HG03025 (cell line): ENCODE results near the gene TTC28.
"Not testable (repeated sequence)": the region's sequence is repeated elsewhere in the genome, so short reads cannot be mapped to it uniquely, and the experiment has no call there.

Experiments used
- ATAC-seq: cut with Tn5 transposase; IDR thresholded peaks from one replicate; pipeline ENCODE4 v1.9.1; 2021; ENCODE audit warnings: mild to moderate bottlenecking, moderate library complexity; ENCODE audit not compliant: unreplicated experiment, low FRiP score

The TTC28 gene

GRCh38 chr22:28678778-28679610, 646 bp downstream of the TTC28 start:
- not testable (repeated sequence) for ATAC-seq

- ATAC-seq, result not testable (repeated sequence)
Measured at GRCh38 chr22:28678170-28678569, 1.5 kb downstream of the TTC28 start.

GRCh38 chr22:28674121-28674563, 5.5 kb downstream of the TTC28 start:
- no peak for ATAC-seq

GRCh38 chr22:28670756-28671155, 8.9 kb downstream of the TTC28 start:
- ATAC-seq, result no peak

GRCh38 chr22:28670161-28670560, 9.5 kb downstream of the TTC28 start:
- no peak for ATAC-seq

GRCh38 chr22:28669387-28669786, 10.3 kb downstream of the TTC28 start:
- ATAC-seq, result no peak

GRCh38 chr22:28663569-28663942, 16.1 kb downstream of the TTC28 start:
- ATAC-seq, result not testable (repeated sequence)

DNA sequence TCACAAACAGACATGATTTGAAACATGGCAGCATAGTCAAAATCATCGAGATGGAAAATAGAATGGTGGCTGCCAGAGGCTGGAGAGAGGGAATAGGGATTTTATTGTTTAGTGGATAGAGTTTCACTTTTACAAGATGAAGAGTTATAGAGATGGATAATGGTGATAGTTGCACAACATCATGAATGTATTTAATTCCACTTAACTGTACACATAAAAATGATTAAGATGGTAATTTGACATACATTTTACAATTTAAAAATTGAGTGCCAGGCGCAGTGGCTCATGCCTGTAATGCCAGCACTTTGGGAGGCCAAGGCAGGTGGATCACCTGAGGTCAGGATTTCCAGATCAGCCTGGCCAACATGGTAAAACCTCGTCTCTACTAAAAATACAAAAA, 21.2 kb downstream of the TTC28 start:
- ATAC-seq, result no peak

DNA sequence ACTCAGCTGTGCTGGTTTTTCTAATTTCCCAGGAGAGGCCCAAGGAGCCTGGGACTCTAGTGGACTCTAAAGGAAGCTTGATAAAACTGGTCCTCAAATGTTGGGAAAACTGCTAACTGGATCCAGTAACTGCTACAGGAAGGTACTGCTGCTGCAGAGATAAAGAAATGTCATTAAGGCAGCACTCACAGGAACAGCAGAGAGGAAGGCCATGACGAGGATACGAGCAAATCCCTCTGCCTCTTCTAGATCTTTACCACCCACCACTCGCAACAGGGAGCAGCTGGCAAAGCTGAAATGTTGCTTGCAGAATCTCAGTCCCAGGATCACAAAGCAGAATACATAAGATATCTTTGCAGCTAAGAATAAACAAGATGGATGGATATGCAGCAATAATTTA, 23.5 kb downstream of the TTC28 start:
- ATAC-seq, result no peak

DNA sequence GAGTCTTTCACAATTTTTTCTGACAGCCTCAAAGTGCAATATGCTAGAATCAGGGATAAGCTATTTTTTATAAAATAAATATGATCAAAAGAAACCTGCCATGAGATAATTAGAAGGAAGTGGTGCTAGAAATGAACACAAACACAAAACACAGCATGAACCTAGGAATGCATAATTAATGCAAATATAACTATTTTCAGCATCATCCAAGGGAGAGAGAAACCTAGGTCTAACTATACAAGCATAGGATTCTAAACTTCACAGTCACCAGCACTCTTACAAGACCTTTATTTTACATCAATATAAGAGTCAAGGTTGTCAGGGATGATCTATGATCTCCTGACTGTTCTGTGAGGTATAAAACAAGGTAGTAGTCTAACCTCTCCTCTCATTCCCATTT, 29.2 kb downstream of the TTC28 start:
- no peak for ATAC-seq

GRCh38 chr22:28648792-28649191, 30.8 kb downstream of the TTC28 start:
- ATAC-seq, result no peak

GRCh38 chr22:28647216-28647615, 32.4 kb downstream of the TTC28 start:
- no peak for ATAC-seq

- no peak for ATAC-seq
Measured at GRCh38 chr22:28639321-28639720, 40.3 kb downstream of the TTC28 start.

GRCh38 chr22:28637225-28637624, 42.4 kb downstream of the TTC28 start:
- no peak for ATAC-seq

- ATAC-seq, result no peak
Measured at GRCh38 chr22:28630177-28630574, 49.5 kb downstream of the TTC28 start.

DNA sequence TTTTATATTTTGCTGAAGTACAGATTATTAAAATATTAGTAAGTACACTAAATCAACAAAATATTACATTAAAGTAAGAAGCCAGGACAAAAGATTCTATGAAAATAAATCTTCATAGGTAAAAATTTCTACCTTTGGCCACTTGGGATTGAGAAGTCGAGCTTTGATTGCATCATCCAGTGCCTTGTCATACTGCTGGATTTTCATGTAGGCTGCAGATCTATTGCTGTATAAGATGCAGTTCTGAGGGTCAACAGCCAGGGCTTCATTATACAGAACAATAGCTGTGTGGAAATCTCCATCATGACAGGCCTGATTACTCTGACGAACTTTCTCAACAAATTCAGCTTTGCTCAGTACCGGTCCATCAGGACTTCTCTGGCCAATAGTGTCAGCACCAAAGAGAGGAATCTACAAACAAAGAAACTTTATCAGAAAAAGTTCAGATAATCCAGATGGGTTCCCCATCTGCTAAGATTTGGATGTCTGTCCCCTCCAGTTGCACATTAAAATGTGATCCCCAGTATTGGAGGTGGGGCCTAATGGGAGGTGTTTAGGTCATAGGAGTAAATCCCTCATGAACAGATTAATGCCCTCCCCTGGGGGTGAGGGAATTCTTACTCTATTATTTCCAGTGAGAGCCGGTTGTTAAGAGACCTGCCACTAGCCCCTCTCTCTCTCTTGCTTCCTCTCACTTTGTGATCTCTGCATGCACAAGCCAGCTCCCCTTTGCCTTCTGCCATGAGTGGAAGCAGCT, 50.0 kb downstream of the TTC28 start:
- no peak for ATAC-seq

DNA sequence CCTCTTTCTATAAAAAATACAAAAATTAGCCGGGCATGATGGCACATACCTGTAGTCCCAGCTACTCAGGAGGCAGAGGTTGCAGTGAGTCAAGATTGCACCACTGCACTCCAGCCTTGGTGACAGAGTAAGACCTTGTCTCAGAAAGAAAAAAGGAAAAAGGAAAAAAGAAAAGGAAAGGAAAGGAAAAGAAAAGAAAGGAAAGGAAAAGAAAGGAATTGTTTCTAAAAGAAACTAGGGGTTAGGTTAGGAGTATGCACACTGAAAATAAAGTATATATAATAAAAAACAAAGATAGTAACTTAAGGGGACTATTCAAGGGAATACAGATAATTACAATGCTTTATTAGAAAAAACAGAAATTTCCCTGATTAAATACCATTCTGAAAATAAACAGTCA, 50.9 kb downstream of the TTC28 start:
- ATAC-seq, result no peak

DNA sequence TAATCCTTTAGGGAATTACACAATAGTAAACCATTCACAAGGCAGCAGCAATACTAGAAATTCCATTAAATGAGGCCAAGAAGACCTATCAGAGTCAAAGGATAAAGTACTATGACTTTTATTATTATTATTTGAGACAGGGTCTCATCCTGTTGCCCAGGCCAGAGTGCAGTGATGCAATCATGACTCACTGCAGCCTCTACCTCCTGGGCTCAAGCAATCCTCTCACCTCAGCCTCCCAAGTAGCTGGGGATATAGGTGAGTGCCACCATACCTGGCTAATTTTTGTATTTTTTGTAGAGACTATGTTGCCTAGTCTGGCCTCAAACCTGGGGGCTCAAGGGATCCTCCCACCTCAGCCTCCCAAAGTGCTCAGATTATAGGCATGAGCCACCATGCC, 51.8 kb downstream of the TTC28 start:
- ATAC-seq, result no peak

GRCh38 chr22:28620244-28620922, 59.3 kb downstream of the TTC28 start:
- no peak for ATAC-seq

- no peak for ATAC-seq
Measured at GRCh38 chr22:28619236-28619635, 60.4 kb downstream of the TTC28 start.

GRCh38 chr22:28615423-28615822, 64.2 kb downstream of the TTC28 start:
- not testable (repeated sequence) for ATAC-seq
